ES-I3 (cell line): ENCODE data around the gene TMEM53.

ENCODE experiments used
- H3K36me3 ChIP-seq: 2 replicates; pipeline ENCODE4 v1.6.1; 2013; ENCODE audit warnings: mild to moderate bottlenecking, low read length, control low read depth, moderate library complexity; ENCODE audit not compliant: insufficient read depth
- H3K4me1 ChIP-seq: 2 replicates; pipeline ENCODE4 v1.6.1; 2013; ENCODE audit warnings: mild to moderate bottlenecking, control low read depth, low read length; ENCODE audit not compliant: insufficient read depth
- H3K9ac ChIP-seq: 2 replicates; pipeline ENCODE4 v1.6.1; 2013; ENCODE audit warnings: low read depth, mild to moderate bottlenecking, low read length, moderate library complexity
- H3K9me3 ChIP-seq: 2 replicates; pipeline ENCODE4 v1.6.1; 2013; ENCODE audit warnings: mild to moderate bottlenecking, low read length, moderate library complexity; ENCODE audit not compliant: control insufficient read depth, insufficient read depth

The TMEM53 gene

GRCh38 chr1:44628962-44629756 is 45.1 kb downstream of the TMEM53 start:
- peaks cover 3% of the 10 kb centered on the region; the same call in 1 of the 2 replicates for H3K4me1 ChIP-seq
- no peaks in the 10 kb centered on the region for H3K9me3 ChIP-seq

GRCh38 chr1:44625348-44625747 is 48.9 kb downstream of the TMEM53 start:
- H3K36me3 ChIP-seq = no peaks in the 10 kb centered on the region
- H3K9me3 ChIP-seq = no peaks in the 10 kb centered on the region
- no peak overlapping the region for H3K9ac ChIP-seq
- H3K4me1 ChIP-seq = no peaks in the 10 kb centered on the region

More at GRCh38 chr1:44628962-44629756, 45.1 kb downstream of the TMEM53 start:
- no peak overlapping the region for H3K9ac ChIP-seq
- H3K36me3 ChIP-seq = peaks cover 10% of the 10 kb centered on the region; the same call in 1 of the 2 replicates

DNA sequence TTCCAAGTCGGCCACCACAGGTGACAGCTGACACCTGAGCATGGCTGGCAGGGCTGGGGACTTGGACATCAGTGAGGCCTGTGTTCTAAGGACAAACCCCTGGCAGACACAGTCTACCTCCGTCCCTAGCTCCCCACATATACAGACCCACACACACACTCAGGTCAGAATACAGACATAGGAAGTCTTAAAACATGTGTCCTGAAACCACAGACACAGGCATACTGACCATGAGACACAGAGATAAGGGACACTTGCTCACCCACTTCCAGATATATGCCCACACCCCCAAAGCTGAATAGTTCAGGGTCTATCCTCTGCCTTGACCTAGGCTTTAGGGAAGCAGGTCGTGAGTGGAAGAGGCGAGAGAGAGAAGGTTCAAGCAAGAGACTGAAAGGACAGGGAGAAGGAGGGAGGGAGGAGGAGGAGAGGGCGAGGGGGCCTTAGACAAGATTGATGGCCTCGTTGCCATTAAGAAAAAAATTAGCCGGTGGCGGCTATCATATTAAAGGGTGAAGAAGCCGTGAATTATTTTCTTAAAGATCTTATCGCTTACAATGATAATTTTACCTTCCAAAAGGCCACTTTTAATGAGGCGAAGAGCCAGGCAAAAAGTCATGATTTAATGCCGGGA is 49.9 kb downstream of the TMEM53 start:
- H3K9ac ChIP-seq = no peak overlapping the region
- no peaks in the 10 kb centered on the region for H3K9me3 ChIP-seq
- H3K4me1 ChIP-seq = peaks cover 3% of the 10 kb centered on the region; the same call in 1 of the 2 replicates
- no peaks in the 10 kb centered on the region for H3K36me3 ChIP-seq

DNA sequence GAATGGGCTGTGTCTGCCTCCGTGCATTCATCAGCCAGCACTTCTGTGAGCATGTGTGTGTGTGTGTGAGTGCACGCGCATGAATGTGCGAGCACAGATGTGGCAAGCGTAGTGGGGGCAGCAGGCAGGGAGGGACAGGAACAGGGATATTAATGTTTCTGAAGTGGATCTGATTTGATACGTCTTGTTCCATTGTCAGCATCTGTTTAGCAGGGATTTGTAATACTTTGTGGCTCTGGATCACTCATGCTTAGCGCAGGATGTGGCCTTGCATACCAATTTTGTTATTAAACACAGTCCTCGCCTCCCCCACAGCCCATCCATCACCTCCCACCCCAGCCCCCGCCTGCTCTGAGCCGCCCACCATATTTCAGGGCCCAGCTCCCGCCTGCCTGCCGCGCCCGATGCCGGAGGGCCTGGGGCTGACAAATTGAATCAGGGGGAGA is 52.4 kb downstream of the TMEM53 start:
- Histone ChIP-seq H3K36me3 (no peaks in the 10 kb centered on the region), H3K4me1 (peaks cover 9% of the 10 kb centered on the region; the same call in 1 of the 2 replicates), H3K9ac (no peak overlapping the region)

DNA sequence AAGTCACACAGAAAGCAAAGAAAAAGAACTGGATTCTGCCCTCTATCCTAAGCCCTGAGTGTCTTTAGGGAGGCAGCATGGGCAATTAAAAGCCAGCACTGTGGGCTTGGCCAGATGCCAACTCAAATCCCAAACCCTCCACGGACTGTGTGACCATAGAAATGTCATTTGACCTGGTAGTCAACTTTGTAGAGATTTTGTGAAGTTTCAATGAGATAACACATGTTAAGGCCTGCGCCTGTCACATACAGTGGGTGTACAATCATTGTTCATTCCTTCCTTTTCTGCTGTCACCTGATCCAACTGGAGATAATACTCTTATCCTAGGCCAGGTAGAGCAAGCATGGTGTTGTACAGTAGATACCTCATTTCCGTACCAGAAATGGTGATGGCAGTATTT is 54.2 kb downstream of the TMEM53 start:
- Histone ChIP-seq H3K9me3 (no peaks in the 10 kb centered on the region), H3K9ac (no peak overlapping the region), H3K36me3 (no peaks in the 10 kb centered on the region), H3K4me1 (peaks cover 9% of the 10 kb centered on the region; the same call in 1 of the 2 replicates)

More for the DNA sequence above, 52.4 kb downstream of the TMEM53 start:
- no peaks in the 10 kb centered on the region for H3K9me3 ChIP-seq

GRCh38 chr1:44619261-44619900 is 54.9 kb downstream of the TMEM53 start:
- no peaks in the 10 kb centered on the region for H3K9me3 ChIP-seq
- H3K36me3 ChIP-seq = no peaks in the 10 kb centered on the region
- H3K9ac ChIP-seq = no peak overlapping the region
- H3K4me1 ChIP-seq = peaks cover 9% of the 10 kb centered on the region; the same call in 1 of the 2 replicates

- H3K9me3 ChIP-seq = no peaks in the 10 kb centered on the region
- no peaks in the 10 kb centered on the region for H3K36me3 ChIP-seq
- peaks cover 9% of the 10 kb centered on the region; the same call in 1 of the 2 replicates for H3K4me1 ChIP-seq
- peak overlapping the region; percentile 65; the same call in 1 of the 2 replicates for H3K9ac ChIP-seq
These were observed 56.6 kb downstream of the TMEM53 start for GRCh38 chr1:44617703-44618029.

DNA sequence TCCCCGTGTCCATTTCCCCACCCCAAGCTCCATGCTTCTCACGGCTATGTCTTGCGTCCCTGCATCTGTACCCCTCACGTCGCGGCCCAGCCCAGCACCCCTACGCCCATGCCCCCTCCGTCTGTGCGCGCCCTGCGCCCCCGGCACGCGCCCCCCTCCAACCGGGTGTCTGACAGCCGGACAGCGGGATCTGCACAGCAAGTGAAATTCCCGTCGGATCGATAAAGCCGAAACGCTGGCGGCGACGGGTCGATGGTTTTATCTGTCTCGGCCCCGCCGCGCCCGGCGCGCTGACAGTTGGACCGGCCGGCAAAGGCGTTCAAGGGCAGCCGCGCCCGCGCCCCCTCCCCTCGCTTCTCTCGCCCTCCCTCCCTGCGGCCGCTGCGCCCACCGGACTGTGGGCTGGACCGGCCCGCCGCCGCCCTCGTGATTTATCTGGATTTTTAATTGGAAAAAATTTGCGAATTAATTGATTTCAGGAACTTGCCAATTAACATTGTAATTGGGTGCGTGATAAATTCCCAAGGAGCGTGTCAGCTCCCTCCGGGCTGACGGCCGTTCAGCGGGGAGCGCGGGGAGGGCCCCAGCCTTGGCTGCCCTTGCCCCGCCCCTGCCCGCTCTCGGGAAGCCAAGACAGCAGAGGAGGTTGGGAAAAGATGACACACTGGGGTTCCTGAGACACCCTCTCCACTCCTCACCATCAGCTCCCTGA is 57.1 kb downstream of the TMEM53 start:
- peak overlapping the region; percentile 65; the same call in 1 of the 2 replicates for H3K9ac ChIP-seq
- no peaks in the 10 kb centered on the region for H3K36me3 ChIP-seq
- peaks cover 9% of the 10 kb centered on the region; the same call in 1 of the 2 replicates for H3K4me1 ChIP-seq
- H3K9me3 ChIP-seq = no peaks in the 10 kb centered on the region

DNA sequence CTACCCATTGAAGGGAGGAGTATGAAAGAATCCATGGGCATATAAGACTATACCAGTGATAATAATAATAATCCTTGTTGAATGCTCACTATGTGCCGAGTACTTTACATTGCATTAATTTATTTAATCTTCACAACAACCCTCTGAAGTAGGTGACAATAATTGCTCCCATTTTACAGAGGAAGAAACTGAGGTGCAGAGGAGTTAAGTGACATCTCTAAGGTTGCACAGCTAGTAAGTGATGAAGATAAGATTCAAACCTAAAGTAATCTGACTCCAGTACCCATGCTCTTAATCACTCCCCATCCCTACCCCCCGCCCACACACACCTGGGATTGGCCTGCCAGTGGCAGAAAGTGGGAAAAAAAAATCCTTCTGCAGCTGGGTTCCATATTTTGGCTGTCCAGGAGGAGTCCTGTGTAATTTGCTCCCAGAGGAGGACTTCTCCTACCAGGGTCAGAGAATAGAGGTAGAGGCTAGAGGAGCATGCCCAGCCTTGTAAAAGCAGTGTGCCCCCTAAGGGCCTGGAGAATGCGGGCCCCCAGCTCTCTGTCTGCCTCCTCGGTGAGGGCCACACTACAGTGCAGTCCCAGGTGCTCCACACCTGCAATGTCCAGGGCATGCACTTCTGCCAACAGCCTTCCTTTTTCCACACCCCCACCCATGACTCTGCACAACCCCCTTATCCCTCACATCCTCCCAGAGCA is 57.8 kb downstream of the TMEM53 start:
- peak overlapping the region; percentile 65; the same call in 1 of the 2 replicates for H3K9ac ChIP-seq
- H3K36me3 ChIP-seq = no peaks in the 10 kb centered on the region
- no peaks in the 10 kb centered on the region for H3K9me3 ChIP-seq
- peaks cover 9% of the 10 kb centered on the region; the same call in 1 of the 2 replicates for H3K4me1 ChIP-seq

GRCh38 chr1:44613941-44614340 is 60.3 kb downstream of the TMEM53 start:
- H3K36me3 ChIP-seq = no peaks in the 10 kb centered on the region
- H3K4me1 ChIP-seq = peaks cover 13% of the 10 kb centered on the region; the same call in 1 of the 2 replicates
- no peak overlapping the region for H3K9ac ChIP-seq
- H3K9me3 ChIP-seq = no peaks in the 10 kb centered on the region

- Histone ChIP-seq H3K9ac (no peak overlapping the region), H3K36me3 (no peaks in the 10 kb centered on the region)
These were observed 62.4 kb downstream of the TMEM53 start for GRCh38 chr1:44611866-44612265.

DNA sequence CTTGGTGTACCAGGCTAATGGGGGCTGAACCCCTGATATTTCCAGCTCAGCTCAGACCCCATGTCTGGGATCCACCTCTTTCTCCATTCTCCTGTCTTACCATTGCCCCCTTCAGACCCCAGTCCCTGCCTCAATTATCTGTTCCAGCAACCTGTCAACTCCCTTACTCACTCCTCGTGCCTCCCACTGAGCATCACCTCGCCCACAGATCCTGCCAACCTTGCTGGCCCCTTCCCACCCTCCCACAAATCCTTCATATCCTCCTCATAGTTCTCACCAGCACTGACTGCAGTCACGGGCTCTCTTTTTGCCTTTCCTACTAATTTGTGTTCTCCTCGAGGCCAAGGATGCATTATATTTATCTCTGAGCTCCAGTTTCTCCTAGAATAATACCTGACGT is 62.9 kb downstream of the TMEM53 start:
- Histone ChIP-seq H3K4me1 (peaks cover 8% of the 10 kb centered on the region; the same call in 1 of the 2 replicates), H3K9ac (no peak overlapping the region), H3K36me3 (no peaks in the 10 kb centered on the region), H3K9me3 (no peaks in the 10 kb centered on the region)

More at GRCh38 chr1:44611866-44612265, 62.4 kb downstream of the TMEM53 start:
- Histone ChIP-seq H3K9me3 (no peaks in the 10 kb centered on the region), H3K4me1 (peaks cover 8% of the 10 kb centered on the region; the same call in 1 of the 2 replicates)

DNA sequence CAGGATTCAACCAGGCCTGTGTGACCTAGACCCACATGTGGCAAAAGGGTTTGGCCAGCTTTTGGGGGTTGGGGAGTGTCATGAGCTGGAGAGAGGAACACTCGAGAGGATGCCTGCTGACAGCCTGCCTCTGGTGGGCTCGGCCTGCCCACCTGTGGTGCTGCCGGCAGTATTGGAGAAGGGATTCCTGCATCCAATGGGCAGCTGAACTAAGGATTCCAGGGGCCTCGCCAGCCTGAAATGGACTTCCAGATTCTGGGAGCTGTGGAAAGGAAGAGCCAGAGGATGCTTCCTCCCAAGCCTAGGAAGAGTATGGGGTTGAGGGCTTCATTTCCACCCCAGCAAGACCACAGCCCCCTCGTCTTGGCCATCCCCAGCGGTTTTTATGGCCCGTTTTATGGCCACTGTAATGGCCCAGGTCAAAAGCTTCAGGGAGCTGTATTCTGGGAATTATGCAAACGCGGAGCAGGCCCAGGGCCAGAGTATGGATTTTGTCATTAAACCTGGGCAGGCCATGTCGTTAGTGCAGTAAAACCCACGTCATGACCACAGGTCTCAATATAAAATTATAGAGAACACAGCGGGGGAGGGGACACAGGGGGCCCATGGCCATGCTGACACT is 63.6 kb downstream of the TMEM53 start:
- Histone ChIP-seq H3K9ac (no peak overlapping the region), H3K4me1 (peaks cover 8% of the 10 kb centered on the region; the same call in 1 of the 2 replicates), H3K36me3 (no peaks in the 10 kb centered on the region), H3K9me3 (no peaks in the 10 kb centered on the region)
